NT2/D1 (cell line): ENCODE data around the gene UNC45B.

Source experiments
- YY1 ChIP-seq: IDR thresholded peaks from 2 replicates; pipeline ENCODE4 v1.6.1; 2011; ENCODE audit not compliant: insufficient read length, insufficient read depth
- ZNF274 ChIP-seq: IDR thresholded peaks from 2 replicates; pipeline ENCODE4 v1.6.1; 2011; ENCODE audit warnings: mild to moderate bottlenecking, low read depth, low read length

- TF ChIP-seq ZNF274, result no peak
- no peak for TF ChIP-seq YY1
Measured at GRCh38 chr17:35119370-35120165, 28.0 kb upstream of the UNC45B start, which contains the start of gene RAD51D.
